PC-9 (cell line): Measurements from ENCODE around the gene CNNM3.

Experiments
- EZH2 ChIP-seq: fragments of 200-600 bp; sonication (generic); IDR thresholded peaks from 2 replicates; pipeline ENCODE4 v1.8.0; 2017; ENCODE audit warnings: antibody characterized with exemption, low read depth
- TF ChIP-seq, protein P1 (sequence below): fragments of 200-600 bp; sonication (generic); conservative IDR thresholded peaks from 2 replicates; pipeline ENCODE4 v1.6.1; 2017; ENCODE audit warnings: mixed run types, antibody characterized with exemption, mild to moderate bottlenecking, moderate library complexity

DNA sequence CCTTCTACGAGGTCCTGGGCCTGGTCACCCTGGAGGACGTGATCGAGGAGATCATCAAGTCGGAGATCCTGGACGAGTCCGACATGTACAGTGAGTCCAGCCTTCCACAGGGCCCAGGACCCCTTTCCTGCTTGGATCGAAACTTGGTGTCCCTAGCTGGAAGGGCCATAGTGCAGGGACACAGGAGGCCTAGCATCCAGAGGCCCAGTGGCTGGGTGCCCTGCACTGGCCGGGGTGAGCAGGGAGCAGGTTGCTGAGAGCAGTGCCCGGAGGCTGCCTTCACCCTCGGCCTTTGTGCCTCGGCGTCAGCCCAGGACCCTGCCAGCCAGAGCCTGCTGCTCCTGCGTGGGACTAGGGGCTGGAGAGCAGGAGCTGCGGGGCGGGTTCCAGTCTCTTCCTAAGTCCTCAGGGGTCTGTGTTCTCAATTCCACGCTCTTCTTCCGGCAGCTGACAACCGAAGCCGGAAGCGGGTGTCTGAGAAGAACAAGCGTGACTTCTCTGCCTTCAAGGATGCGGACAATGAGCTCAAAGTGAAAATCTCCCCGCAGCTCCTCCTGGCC is 18.9 kb upstream of the CNNM3 start:
- TF ChIP-seq, protein P1, sequence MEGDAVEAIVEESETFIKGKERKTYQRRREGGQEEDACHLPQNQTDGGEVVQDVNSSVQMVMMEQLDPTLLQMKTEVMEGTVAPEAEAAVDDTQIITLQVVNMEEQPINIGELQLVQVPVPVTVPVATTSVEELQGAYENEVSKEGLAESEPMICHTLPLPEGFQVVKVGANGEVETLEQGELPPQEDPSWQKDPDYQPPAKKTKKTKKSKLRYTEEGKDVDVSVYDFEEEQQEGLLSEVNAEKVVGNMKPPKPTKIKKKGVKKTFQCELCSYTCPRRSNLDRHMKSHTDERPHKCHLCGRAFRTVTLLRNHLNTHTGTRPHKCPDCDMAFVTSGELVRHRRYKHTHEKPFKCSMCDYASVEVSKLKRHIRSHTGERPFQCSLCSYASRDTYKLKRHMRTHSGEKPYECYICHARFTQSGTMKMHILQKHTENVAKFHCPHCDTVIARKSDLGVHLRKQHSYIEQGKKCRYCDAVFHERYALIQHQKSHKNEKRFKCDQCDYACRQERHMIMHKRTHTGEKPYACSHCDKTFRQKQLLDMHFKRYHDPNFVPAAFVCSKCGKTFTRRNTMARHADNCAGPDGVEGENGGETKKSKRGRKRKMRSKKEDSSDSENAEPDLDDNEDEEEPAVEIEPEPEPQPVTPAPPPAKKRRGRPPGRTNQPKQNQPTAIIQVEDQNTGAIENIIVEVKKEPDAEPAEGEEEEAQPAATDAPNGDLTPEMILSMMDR, result no peak
- TF ChIP-seq EZH2, result no peak
